HepG2 (cell line): ENCODE data around the gene NFATC2. TPM values are rescaled to one million over a fixed set of nuclear protein-coding genes. Genes with fewer than 3 reads are reported as not detected.
A peak's percentile ranks its signal among the peaks of the same experiment; 100 is the strongest.

Source experiments
- AKAP8 ChIP-seq: sonication (generic); formaldehyde crosslinking; IDR thresholded peaks from 2 replicates; pipeline ENCODE4 v1.5.1; 2020; ENCODE audit warnings: mild to moderate bottlenecking, missing genetic modification reagents
- CBFB ChIP-seq: sonication (generic); formaldehyde crosslinking; IDR thresholded peaks from 2 replicates; pipeline ENCODE4 v1.4.0; 2020; ENCODE audit warnings: missing genetic modification reagents
- CBX5 ChIP-seq: sonication (generic); formaldehyde crosslinking; IDR thresholded peaks from 2 replicates; pipeline ENCODE4 v1.4.0; 2020; ENCODE audit warnings: missing genetic modification reagents, borderline replicate concordance
- CENPT ChIP-seq: sonication (generic); formaldehyde crosslinking; IDR thresholded peaks from 2 replicates; pipeline ENCODE4 v1.8.0; 2022; ENCODE audit warnings: low read depth, mild to moderate bottlenecking, moderate library complexity, missing genetic modification reagents
- HNF1A ChIP-seq, 2 experiments: sonication (generic) in 1 of 2; formaldehyde crosslinking in 1 of 2; IDR thresholded peaks; 2 replicates each; pipeline versions ENCODE4 v1.4.0 to v1.6.1; 2016 to 2020; ENCODE audit warnings: borderline replicate concordance in 1 of 2, low read depth in 1 of 2, mild to moderate bottlenecking in 1 of 2, missing genetic modification reagents in 1 of 2
- JUN ChIP-seq: sonication (generic); formaldehyde crosslinking; IDR thresholded peaks from 2 replicates; pipeline ENCODE4 v1.4.0; 2020; ENCODE audit warnings: mild to moderate bottlenecking, missing genetic modification reagents
- NCOA1 ChIP-seq: sonication (generic); formaldehyde crosslinking; IDR thresholded peaks from 2 replicates; pipeline ENCODE4 v1.9.0; 2021; ENCODE audit warnings: missing genetic modification reagents
- NR2F6 ChIP-seq, 2 experiments: IDR thresholded peaks; 2 replicates each; pipeline ENCODE4 v1.6.1; 2016; ENCODE audit warnings: antibody characterized with exemption in 1 of 2, mild to moderate bottlenecking in 1 of 2
- RBAK ChIP-seq: sonication (generic); formaldehyde crosslinking; IDR thresholded peaks from 2 replicates; pipeline ENCODE4 v1.5.1; 2020; ENCODE audit warnings: mild to moderate bottlenecking, missing genetic modification reagents
- SNAPC2 ChIP-seq: sonication (generic); formaldehyde crosslinking; IDR thresholded peaks from 2 replicates; pipeline ENCODE4 v1.8.1; 2022; ENCODE audit warnings: mild to moderate bottlenecking, missing genetic modification reagents
- TAF15 ChIP-seq: fragments of 200-400 bp; formaldehyde crosslinking; IDR thresholded peaks from one replicate; pipeline ENCODE4 v1.6.1; 2018; ENCODE audit warnings: mild to moderate bottlenecking, low read depth, low read length; ENCODE audit not compliant: poor library complexity, severe bottlenecking
- TCF12 ChIP-seq, 2 experiments: fragments of 450-650 bp in 1 of 2; sonication (generic) in 1 of 2; formaldehyde crosslinking in 1 of 2; IDR thresholded peaks; 2 replicates each; pipeline versions ENCODE4 v1.6.1 to v1.8.0; 2017 to 2022; ENCODE audit warnings: antibody characterized with exemption in 1 of 2, mild to moderate bottlenecking in 1 of 2, missing genetic modification reagents in 1 of 2, moderate library complexity in 1 of 2
- ZFP62 ChIP-seq: sonication (generic); formaldehyde crosslinking; IDR thresholded peaks from 2 replicates; pipeline ENCODE4 v1.4.0; 2020; ENCODE audit warnings: missing genetic modification reagents
- ZNF207 ChIP-seq: fragments of 450-650 bp; IDR thresholded peaks from 2 replicates; pipeline ENCODE4 v1.6.1; 2016; ENCODE audit warnings: antibody characterized with exemption, borderline replicate concordance
- ZNF354B ChIP-seq: sonication (generic); formaldehyde crosslinking; IDR thresholded peaks from 2 replicates; pipeline ENCODE4 v1.8.0; 2022; ENCODE audit warnings: mild to moderate bottlenecking, missing genetic modification reagents
- ZNF782 ChIP-seq: sonication (generic); formaldehyde crosslinking; IDR thresholded peaks from 2 replicates; pipeline ENCODE4 v1.4.0; 2020; ENCODE audit warnings: missing genetic modification reagents, mild to moderate bottlenecking, borderline replicate concordance
- polyA plus RNA-seq, 8 experiments: library from polyadenylated mRNA; depleted of rRNA in 3 of 8; stranded (reverse) in 7 of 8; unstranded in 1 of 8; fragments of >200 nt; fragmentation: Illumina TruSeq in 4 of 8; extraction: Trizol in 4 of 8; gene quantifications; 2 replicates each; pipeline versions ENCODE4 v1.2.1 to v1.2.3, GENCODE V29; 2011 to 2016; ENCODE audit warnings: low read depth in 4 of 8, missing spikeins in 1 of 8, mixed read lengths in 1 of 8; ENCODE audit not compliant: insufficient read depth in 1 of 8
- total RNA-seq, 5 experiments: library from RNA; depleted of rRNA; stranded (reverse); fragments of >200 nt; fragmentation: Illumina TruSeq; extraction: Trizol; gene quantifications; 2 replicates each; pipeline ENCODE4 v1.2.3, GENCODE V29; 2016; ENCODE audit warnings: low read depth in 1 of 5
- TF ChIP-seq, protein P1 (sequence below): sonication (generic); formaldehyde crosslinking; IDR thresholded peaks from 2 replicates; pipeline ENCODE4 v1.5.1; 2020; ENCODE audit warnings: mild to moderate bottlenecking, moderate library complexity, missing genetic modification reagents
- TF ChIP-seq, protein P2 (sequence below): sonication (generic); formaldehyde crosslinking; IDR thresholded peaks from 2 replicates; pipeline ENCODE4 v1.4.0; 2020; ENCODE audit warnings: mild to moderate bottlenecking, low read depth, missing genetic modification reagents

Gene NFATC2
- total and polyA plus RNA-seq, 2 of the 13 experiments (the other 11 are each of a cell fraction or from before 2014, with no cell fraction given) = 1.9 to 3.3 TPM

DNA sequence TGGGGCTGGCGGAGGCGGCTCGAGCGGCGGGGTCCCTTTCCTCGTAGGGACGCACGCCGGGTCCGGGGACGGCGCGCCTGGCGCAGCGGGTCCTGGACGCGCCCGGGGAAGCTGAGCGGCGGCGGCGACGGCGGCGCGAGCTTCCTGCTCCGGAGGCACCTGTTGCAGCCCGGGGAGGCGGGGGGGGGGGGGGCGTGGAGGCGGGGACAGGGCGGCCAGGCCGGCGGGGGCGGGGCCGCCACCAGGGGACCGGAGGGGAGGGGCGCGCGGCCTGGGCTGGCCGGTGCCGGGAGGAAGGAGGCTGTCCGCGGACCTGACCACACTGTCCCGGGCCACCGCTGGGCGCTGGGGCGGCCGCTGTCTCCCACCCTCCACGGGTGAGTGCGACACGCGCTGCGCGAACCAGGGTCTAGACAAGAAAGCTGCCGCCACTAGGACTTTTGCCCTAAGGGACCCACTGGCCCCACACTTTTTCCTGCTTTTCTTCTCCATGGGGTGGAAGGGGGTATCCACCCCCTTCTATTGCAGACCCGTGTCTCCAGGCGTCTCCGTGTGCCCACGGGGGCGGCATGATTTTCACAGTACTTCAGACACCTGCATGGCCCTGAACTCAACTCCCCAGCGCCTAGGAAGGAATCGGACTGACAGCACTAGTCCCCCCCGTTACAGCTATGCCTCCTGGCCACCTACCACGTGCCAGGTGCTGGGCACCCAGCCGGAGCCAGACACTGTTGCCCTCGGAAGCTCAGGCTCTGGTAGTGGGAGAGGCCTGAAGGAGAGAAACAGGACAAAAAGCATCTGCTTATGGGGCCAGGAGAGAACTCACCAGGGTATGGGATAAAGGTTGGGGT, at the start of gene NFATC2 (continued):
- TF ChIP-seq, protein P1, sequence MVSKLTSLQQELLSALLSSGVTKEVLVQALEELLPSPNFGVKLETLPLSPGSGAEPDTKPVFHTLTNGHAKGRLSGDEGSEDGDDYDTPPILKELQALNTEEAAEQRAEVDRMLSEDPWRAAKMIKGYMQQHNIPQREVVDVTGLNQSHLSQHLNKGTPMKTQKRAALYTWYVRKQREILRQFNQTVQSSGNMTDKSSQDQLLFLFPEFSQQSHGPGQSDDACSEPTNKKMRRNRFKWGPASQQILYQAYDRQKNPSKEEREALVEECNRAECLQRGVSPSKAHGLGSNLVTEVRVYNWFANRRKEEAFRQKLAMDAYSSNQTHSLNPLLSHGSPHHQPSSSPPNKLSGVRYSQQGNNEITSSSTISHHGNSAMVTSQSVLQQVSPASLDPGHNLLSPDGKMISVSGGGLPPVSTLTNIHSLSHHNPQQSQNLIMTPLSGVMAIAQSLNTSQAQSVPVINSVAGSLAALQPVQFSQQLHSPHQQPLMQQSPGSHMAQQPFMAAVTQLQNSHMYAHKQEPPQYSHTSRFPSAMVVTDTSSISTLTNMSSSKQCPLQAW = peak; percentile 31; the same call in 1 of the 2 replicates
- no peak for TF ChIP-seq CENPT
- no peak for TF ChIP-seq TCF12 (IDR thresholded peaks at IDR 0.05)
- 0 out of 2 replicates have a peak, but pooled peaks have one; percentile 7 for TF ChIP-seq TCF12 (CRISPR knock-in tag; IDR thresholded peaks at IDR 0.05)
- TF ChIP-seq JUN (CRISPR knock-in tag) = no peak
- TF ChIP-seq ZNF782 = no peak
- TF ChIP-seq ZNF354B (CRISPR knock-in tag) = no peak
- TF ChIP-seq AKAP8 (CRISPR knock-in tag) = no peak
- no peak for TF ChIP-seq NCOA1
- no peak for TF ChIP-seq ZNF207
- TF ChIP-seq NR2F6 (IDR thresholded peaks at IDR 0.05) = no peak
- TF ChIP-seq NR2F6 (CRISPR knock-in tag; IDR thresholded peaks at IDR 0.05) = no peak
- TF ChIP-seq TAF15 = no peak
- TF ChIP-seq CBX5 (CRISPR knock-in tag) = no peak
- TF ChIP-seq, protein P2, sequence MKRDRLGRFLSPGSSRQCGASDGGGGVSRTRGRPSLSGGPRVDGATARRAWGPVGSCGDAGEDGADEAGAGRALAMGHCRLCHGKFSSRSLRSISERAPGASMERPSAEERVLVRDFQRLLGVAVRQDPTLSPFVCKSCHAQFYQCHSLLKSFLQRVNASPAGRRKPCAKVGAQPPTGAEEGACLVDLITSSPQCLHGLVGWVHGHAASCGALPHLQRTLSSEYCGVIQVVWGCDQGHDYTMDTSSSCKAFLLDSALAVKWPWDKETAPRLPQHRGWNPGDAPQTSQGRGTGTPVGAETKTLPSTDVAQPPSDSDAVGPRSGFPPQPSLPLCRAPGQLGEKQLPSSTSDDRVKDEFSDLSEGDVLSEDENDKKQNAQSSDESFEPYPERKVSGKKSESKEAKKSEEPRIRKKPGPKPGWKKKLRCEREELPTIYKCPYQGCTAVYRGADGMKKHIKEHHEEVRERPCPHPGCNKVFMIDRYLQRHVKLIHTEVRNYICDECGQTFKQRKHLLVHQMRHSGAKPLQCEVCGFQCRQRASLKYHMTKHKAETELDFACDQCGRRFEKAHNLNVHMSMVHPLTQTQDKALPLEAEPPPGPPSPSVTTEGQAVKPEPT (CRISPR knock-in tag) = no peak
- TF ChIP-seq CBFB (CRISPR knock-in tag) = no peak
- TF ChIP-seq SNAPC2 (CRISPR knock-in tag) = no peak
- no peak for TF ChIP-seq ZFP62 (CRISPR knock-in tag)
- no peak for TF ChIP-seq RBAK (CRISPR knock-in tag)
- no peak for TF ChIP-seq HNF1A (IDR thresholded peaks at IDR 0.05; ENCODE audit: low read depth)
- TF ChIP-seq HNF1A (CRISPR knock-in tag; IDR thresholded peaks at IDR 0.05; ENCODE audit: borderline replicate concordance) = no peak
